K562 (cell line): Measurements from ENCODE around the gene DHRS13. TPM values are rescaled to one million over a fixed set of nuclear protein-coding genes. Genes with fewer than 3 reads are reported as not detected.

ENCODE experiments used
- ATAC-seq: fragments of 200-7000 bp; cut with Tn5 transposase; 3 replicates; pipeline ENCODE4 v1.9.1; 2020; ENCODE audit warnings: moderate library complexity
- BruUV-seq: library from RNA; stranded (reverse); fragments of 400-500 nt; replicated peaks from 2 replicates; lab custom pipeline; 2021; lab: Mats Ljungman, UMichigan
- CTCF ChIA-PET: fragments of 300-600 bp; formaldehyde crosslinking; extraction: SDS; loops from one replicate; lab custom pipeline; 2021; ENCODE audit warnings: low intra/inter-chr PET ratio; lab: Yijun Ruan, JAX
- POLR2A ChIA-PET: fragments of 300-600, 350-650 bp; sonication (Branson Sonifier 250); formaldehyde crosslinking; extraction: SDS; loops from one replicate; lab custom pipeline; 2021; ENCODE audit warnings: antibody characterized with exemption, inconsistent platforms; lab: Yijun Ruan, JAX
- DNase-seq, 4 experiments: peaks; one replicate each; pipeline versions ENCODE4 v3.0.0 to v3.0.0-alpha.2; 2011 to 2018; ENCODE audit warnings: low spot score in 3 of 4, mixed read lengths in 3 of 4; ENCODE audit errors: extremely low read depth in 1 of 4
- FAIRE-seq: peaks from 2 replicates; lab custom pipeline; 2011; peaks lifted over from hg19 to GRCh38; lab: Jason Lieb, UNC
- H2AFZ ChIP-seq: 2 replicates; pipeline ENCODE4 v1.6.0; 2011; ENCODE audit warnings: low read depth, low read length, control low read depth, inconsistent platforms
- H3K27ac ChIP-seq: fragments of 200-600 bp; 3 replicates; pipeline ENCODE4 v1.8.0; 2011; ENCODE audit warnings: low read depth, mild to moderate bottlenecking, control low read depth, inconsistent platforms, low read length, moderate library complexity, mixed read lengths; ENCODE audit errors: extremely low read depth
- H3K27me3 ChIP-seq, 2 experiments: fragments of 300-600 bp in 1 of 2; 2 replicates in 1 of 2; 3 replicates in 1 of 2; pipeline versions ENCODE4 v1.6.0 to v1.8.0; 2011; ENCODE audit warnings: inconsistent platforms in 2 of 2, low read length in 2 of 2, mild to moderate bottlenecking in 1 of 2, mixed read lengths in 1 of 2, moderate library complexity in 1 of 2; ENCODE audit not compliant: control insufficient read depth in 2 of 2, insufficient read depth in 2 of 2
- H3K36me3 ChIP-seq: fragments of 300-600 bp; 3 replicates; pipeline ENCODE4 v1.8.0; 2011; ENCODE audit warnings: mild to moderate bottlenecking, low read length, inconsistent platforms; ENCODE audit not compliant: control insufficient read depth, insufficient read depth
- H3K4me1 ChIP-seq, 2 experiments: fragments of 200-600 bp in 1 of 2; replicated peaks in 1 of 2; 2 replicates in 1 of 2; 3 replicates in 1 of 2; pipeline versions ENCODE4 v1.5.1 to v1.8.0; 2011; ENCODE audit warnings: inconsistent platforms in 2 of 2, low read length in 2 of 2, mild to moderate bottlenecking in 1 of 2, mixed read lengths in 1 of 2, moderate library complexity in 1 of 2; ENCODE audit not compliant: control insufficient read depth in 2 of 2, insufficient read depth in 2 of 2
- H3K4me2 ChIP-seq: 2 replicates; pipeline ENCODE4 v1.6.1; 2011; ENCODE audit warnings: low read length, control low read depth, inconsistent platforms, mixed read lengths; ENCODE audit not compliant: insufficient read depth
- H3K4me3 ChIP-seq: fragments of 200-600 bp; sonication (generic), shearing (Covaris generic); 2 replicates; pipeline ENCODE4 v1.5.1; 2016; ENCODE audit warnings: control low read depth, inconsistent platforms
- H3K79me2 ChIP-seq: fragments of 200-600 bp; 3 replicates; pipeline ENCODE4 v1.8.0; 2011; ENCODE audit warnings: low read length, inconsistent platforms; ENCODE audit not compliant: control insufficient read depth, insufficient read depth
- H3K9ac ChIP-seq, 2 experiments: 2 replicates each; pipeline versions ENCODE4 v1.6.0 to v1.6.1; 2011; ENCODE audit warnings: low read depth in 2 of 2, low read length in 2 of 2, control low read depth in 1 of 2, inconsistent platforms in 1 of 2, mild to moderate bottlenecking in 1 of 2, mixed read lengths in 1 of 2; ENCODE audit not compliant: insufficient read depth in 1 of 2
- H3K9me1 ChIP-seq: one replicate; pipeline ENCODE4 v1.6.0; 2011; ENCODE audit warnings: inconsistent platforms, mild to moderate bottlenecking, low read length, moderate library complexity; ENCODE audit not compliant: control insufficient read depth, insufficient read depth
- H3K9me3 ChIP-seq: replicated peaks from 2 replicates; pipeline ENCODE4 v1.5.1; 2011; ENCODE audit warnings: low read depth, low read length, inconsistent platforms; ENCODE audit not compliant: control insufficient read depth, insufficient read depth
- H4K20me1 ChIP-seq: replicated peaks from 2 replicates; pipeline ENCODE4 v1.6.1; 2011; ENCODE audit warnings: low read length, inconsistent platforms, mixed read lengths; ENCODE audit not compliant: control insufficient read depth, insufficient read depth
- POLR2G ChIP-seq: fragments of 200-400 bp; formaldehyde crosslinking; IDR thresholded peaks from 2 replicates; pipeline ENCODE4 v1.6.1; 2017; ENCODE audit warnings: low read depth, mild to moderate bottlenecking, antibody characterized with exemption, low read length, moderate library complexity
- ZBTB43 ChIP-seq: sonication (generic); formaldehyde crosslinking; IDR thresholded peaks from 2 replicates; pipeline ENCODE4 v1.8.0; 2023; ENCODE audit warnings: mild to moderate bottlenecking, missing genetic modification reagents
- ZNF165 ChIP-seq: fragments of 250-450 bp; sonication (Bioruptor Pico); IDR thresholded peaks from 2 replicates; pipeline ENCODE4 v1.4.0; 2020; ENCODE audit warnings: borderline replicate concordance
- WGBS: fragments of 100-300 bp; shearing (Covaris generic); methylation state at CpG from one replicate; pipeline ENCODE4 v1.1.6; 2016; ENCODE audit warnings: low coverage, mixed read lengths; ENCODE audit not compliant: insufficient coverage; ENCODE audit errors: missing lambda C conversion rate; 5-methylcytosine and 5-hydroxymethylcytosine counted together
- in situ Hi-C: fragments of 300-500 bp; cut with MboI; formaldehyde crosslinking; loops from 4 replicates; pipeline ENCODE4 v1.15.0; 2018; ENCODE audit warnings: inconsistent platforms, mixed read lengths
- intact Hi-C: fragments of 100-400 bp; cut with micrococcal nuclease; formaldehyde crosslinking; loops from 2 replicates; pipeline ENCODE4 v1.14.2; 2022
- polyA plus RNA-seq, 8 experiments: library from polyadenylated mRNA; depleted of rRNA in 4 of 8; stranded (reverse) in 5 of 8; unstranded in 3 of 8; fragments of >200 nt; fragmentation: Nextera tagmentation in 2 of 8; fragmentation: Illumina TruSeq in 1 of 8; extraction: Ambion mirVana in 2 of 8; extraction: Trizol in 1 of 8; gene quantifications; 2 replicates each; pipeline versions ENCODE4 v1.2.1 to v1.2.3, GENCODE V29; 2011 to 2014; ENCODE audit warnings: inconsistent platforms in 1 of 8, missing spikeins in 1 of 8
- total RNA-seq, 7 experiments: library from RNA; depleted of rRNA in 6 of 7; stranded (reverse); fragments of >200 nt in 6 of 7; fragmentation: Illumina TruSeq in 2 of 7; extraction: Trizol in 2 of 7; gene quantifications; 2 replicates each; pipeline versions ENCODE4 v1.2.1 to v1.2.3, GENCODE V29; 2011 to 2021; ENCODE audit warnings: low replicate concordance in 1 of 7
- TF ChIP-seq, protein P1 (sequence below): fragments of 250-450 bp; sonication (Bioruptor Pico); IDR thresholded peaks from 2 replicates; pipeline ENCODE4 v1.9.0; 2021; ENCODE audit warnings: mild to moderate bottlenecking, inconsistent platforms
- TF ChIP-seq, protein P2 (sequence below): fragments of 150-350 bp; conservative IDR thresholded peaks from 2 replicates; pipeline ENCODE4 v1.6.1; 2014; ENCODE audit warnings: low read length

DHRS13 gene
- total and polyA plus RNA-seq, 9 of the 15 experiments (the other 6 are each of a cell fraction or from before 2014, with no cell fraction given): 0.32 to 52.3 (median 34.3) TPM; not detected in 1

- CTCF ChIA-PET: no interaction called here
- no TSS peak for BruUV-seq
Measured at GRCh38 chr17:28882154-28882895, 20.6 kb downstream of the DHRS13 start.

More at GRCh38 chr17:28882154-28882895, 20.6 kb downstream of the DHRS13 start:
- no peak overlapping the region for H3K27ac ChIP-seq
- no peak overlapping the region for H3K4me3 ChIP-seq
- WGBS: 86% methylated on average over 18 of the region's 18 CpGs
- peaks cover 3% of the 10 kb centered on the region for H3K9me3 ChIP-seq
- H2AFZ ChIP-seq: no peak overlapping the region
- DNase-seq (no peak), ATAC-seq (no peak), FAIRE-seq (no peak)
- H3K4me1 ChIP-seq: peaks cover 13 to 47% of the 10 kb centered on the region in 2 experiments; a peak in 4 of 5 replicates
- POLR2A ChIA-PET: interaction anchor here (0.6 to 4.3 kb wide), 15 partner anchors 10 to 171 kb away, joined by 3 to 29 read pairs (median 3); partner anchors contain the start of gene PROCA1
- no peaks in the 10 kb centered on the region for H3K79me2 ChIP-seq
- no peaks in the 10 kb centered on the region; the same call in 1 of the 2 replicates for H4K20me1 ChIP-seq
- no peak overlapping the region for H3K4me2 ChIP-seq
- TF ChIP-seq ZBTB43 (CRISPR knock-in tag): no peak
- TF ChIP-seq, protein P1, sequence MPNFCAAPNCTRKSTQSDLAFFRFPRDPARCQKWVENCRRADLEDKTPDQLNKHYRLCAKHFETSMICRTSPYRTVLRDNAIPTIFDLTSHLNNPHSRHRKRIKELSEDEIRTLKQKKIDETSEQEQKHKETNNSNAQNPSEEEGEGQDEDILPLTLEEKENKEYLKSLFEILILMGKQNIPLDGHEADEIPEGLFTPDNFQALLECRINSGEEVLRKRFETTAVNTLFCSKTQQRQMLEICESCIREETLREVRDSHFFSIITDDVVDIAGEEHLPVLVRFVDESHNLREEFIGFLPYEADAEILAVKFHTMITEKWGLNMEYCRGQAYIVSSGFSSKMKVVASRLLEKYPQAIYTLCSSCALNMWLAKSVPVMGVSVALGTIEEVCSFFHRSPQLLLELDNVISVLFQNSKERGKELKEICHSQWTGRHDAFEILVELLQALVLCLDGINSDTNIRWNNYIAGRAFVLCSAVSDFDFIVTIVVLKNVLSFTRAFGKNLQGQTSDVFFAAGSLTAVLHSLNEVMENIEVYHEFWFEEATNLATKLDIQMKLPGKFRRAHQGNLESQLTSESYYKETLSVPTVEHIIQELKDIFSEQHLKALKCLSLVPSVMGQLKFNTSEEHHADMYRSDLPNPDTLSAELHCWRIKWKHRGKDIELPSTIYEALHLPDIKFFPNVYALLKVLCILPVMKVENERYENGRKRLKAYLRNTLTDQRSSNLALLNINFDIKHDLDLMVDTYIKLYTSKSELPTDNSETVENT (CRISPR knock-in tag): no peak
- TF ChIP-seq, protein P2, sequence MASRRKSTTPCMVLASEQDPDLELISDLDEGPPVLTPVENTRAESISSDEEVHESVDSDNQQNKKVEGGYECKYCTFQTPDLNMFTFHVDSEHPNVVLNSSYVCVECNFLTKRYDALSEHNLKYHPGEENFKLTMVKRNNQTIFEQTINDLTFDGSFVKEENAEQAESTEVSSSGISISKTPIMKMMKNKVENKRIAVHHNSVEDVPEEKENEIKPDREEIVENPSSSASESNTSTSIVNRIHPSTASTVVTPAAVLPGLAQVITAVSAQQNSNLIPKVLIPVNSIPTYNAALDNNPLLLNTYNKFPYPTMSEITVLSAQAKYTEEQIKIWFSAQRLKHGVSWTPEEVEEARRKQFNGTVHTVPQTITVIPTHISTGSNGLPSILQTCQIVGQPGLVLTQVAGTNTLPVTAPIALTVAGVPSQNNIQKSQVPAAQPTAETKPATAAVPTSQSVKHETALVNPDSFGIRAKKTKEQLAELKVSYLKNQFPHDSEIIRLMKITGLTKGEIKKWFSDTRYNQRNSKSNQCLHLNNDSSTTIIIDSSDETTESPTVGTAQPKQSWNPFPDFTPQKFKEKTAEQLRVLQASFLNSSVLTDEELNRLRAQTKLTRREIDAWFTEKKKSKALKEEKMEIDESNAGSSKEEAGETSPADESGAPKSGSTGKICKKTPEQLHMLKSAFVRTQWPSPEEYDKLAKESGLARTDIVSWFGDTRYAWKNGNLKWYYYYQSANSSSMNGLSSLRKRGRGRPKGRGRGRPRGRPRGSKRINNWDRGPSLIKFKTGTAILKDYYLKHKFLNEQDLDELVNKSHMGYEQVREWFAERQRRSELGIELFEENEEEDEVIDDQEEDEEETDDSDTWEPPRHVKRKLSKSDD: no peak
- TF ChIP-seq ZNF165 (CRISPR knock-in tag): no peak
- 0 out of 2 replicates have a peak, but pooled peaks have one; percentile 35 for TF ChIP-seq POLR2G
- no peaks in the 10 kb centered on the region for H3K9me1 ChIP-seq
- no peaks in the 10 kb centered on the region for H3K27me3 ChIP-seq
- H3K36me3 ChIP-seq: peaks cover 77% of the 10 kb centered on the region
- peak overlapping the region in 1 of 2 experiments; percentile 86; a peak in 2 of 4 replicates for H3K9ac ChIP-seq
- in situ Hi-C loops: no loop called here
- intact Hi-C loops: no loop called here
